Neural crest cell (in vitro differentiated cells): ENCODE data around the gene SLC5A11. TPM values are rescaled to one million over a fixed set of nuclear protein-coding genes. Genes with fewer than 3 reads are reported as not detected.
"Not testable (repeated sequence)": the region's sequence is repeated elsewhere in the genome, so short reads cannot be mapped to it uniquely, and the experiment has no call there.

Source experiments
- DNase-seq: peaks from one replicate; pipeline ENCODE4 v3.0.0; 2021; ENCODE audit warnings: low read depth, mixed read lengths, low spot score
- H3K27ac Mint-ChIP-seq: one replicate; pipeline ENCODE4 v1.8.0; 2021; ENCODE audit warnings: mild to moderate bottlenecking, mixed read lengths; ENCODE audit not compliant: unreplicated experiment
- H3K27me3 Mint-ChIP-seq: 2 replicates; pipeline ENCODE4 v1.8.0; 2021; ENCODE audit warnings: low read depth, mild to moderate bottlenecking, mixed read lengths
- H3K36me3 Mint-ChIP-seq: 2 replicates; pipeline ENCODE4 v1.8.0; 2021; ENCODE audit warnings: low read depth, mild to moderate bottlenecking, mixed read lengths
- H3K4me1 Mint-ChIP-seq: 2 replicates; pipeline ENCODE4 v1.8.0; 2021; ENCODE audit warnings: mixed read lengths
- H3K4me3 Mint-ChIP-seq: one replicate; pipeline ENCODE4 v1.8.0; 2021; ENCODE audit warnings: mild to moderate bottlenecking, mixed read lengths
- H3K9me3 Mint-ChIP-seq: 2 replicates; pipeline ENCODE4 v1.8.0; 2021; ENCODE audit warnings: mixed read lengths
- CTCF ChIP-seq: fragments of 200-600 bp; sonication (generic); conservative IDR thresholded peaks from 2 replicates; pipeline ENCODE4 v1.5.0; 2021; ENCODE audit warnings: antibody characterized with exemption, mild to moderate bottlenecking
- total RNA-seq: library from RNA; stranded (reverse); gene quantifications from 2 replicates; pipeline ENCODE4 v1.2.1, GENCODE V29; 2021

SLC5A11 gene
- total RNA-seq, 1 donor from 2014 or later, result not detected

- Mint-ChIP-seq H3K9me3 (no peaks in the 10 kb centered on the region), H3K27ac (no peak overlapping the region)
These were observed 9.9 kb downstream of the SLC5A11 start for GRCh38 chr16:24855678-24856077.

GRCh38 chr16:24856871-24857270 lies 11.1 kb downstream of the SLC5A11 start:
- H3K27ac Mint-ChIP-seq, H3K4me3 Mint-ChIP-seq, DNase-seq: not testable (repeated sequence)

More at GRCh38 chr16:24855678-24856077, 9.9 kb downstream of the SLC5A11 start:
- Mint-ChIP-seq H3K27me3 (peaks cover 5% of the 10 kb centered on the region), H3K36me3 (no peaks in the 10 kb centered on the region), H3K4me1 (no peaks in the 10 kb centered on the region), H3K4me3 (no peak overlapping the region)
- TF ChIP-seq CTCF, result no peak
- DNase-seq, result no peak

GRCh38 chr16:24858219-24859041 lies 12.7 kb downstream of the SLC5A11 start:
- no peak for TF ChIP-seq CTCF
- no peaks in the 10 kb centered on the region for H3K9me3 Mint-ChIP-seq
- no peaks in the 10 kb centered on the region for H3K4me1 Mint-ChIP-seq
- H3K4me3 Mint-ChIP-seq, result no peak overlapping the region
- no peaks in the 10 kb centered on the region for H3K36me3 Mint-ChIP-seq
- H3K27ac Mint-ChIP-seq, result no peak overlapping the region
- peaks cover 10% of the 10 kb centered on the region for H3K27me3 Mint-ChIP-seq
- peak; percentile 75 for DNase-seq

More at GRCh38 chr16:24856871-24857270, 11.1 kb downstream of the SLC5A11 start:
- H3K9me3 Mint-ChIP-seq, H3K4me1 Mint-ChIP-seq, H3K27me3 Mint-ChIP-seq, H3K36me3 Mint-ChIP-seq: not testable (repeated sequence)

GRCh38 chr16:24861461-24861860 lies 15.7 kb downstream of the SLC5A11 start:
- peaks cover 8% of the 10 kb centered on the region for H3K9me3 Mint-ChIP-seq
- H3K4me3 Mint-ChIP-seq, result no peak overlapping the region
- DNase-seq, result no peak
- H3K36me3 Mint-ChIP-seq, result peaks cover 4% of the 10 kb centered on the region
- peaks cover 17% of the 10 kb centered on the region for H3K27me3 Mint-ChIP-seq
- H3K4me1 Mint-ChIP-seq, result no peaks in the 10 kb centered on the region
- TF ChIP-seq CTCF, result no peak
- no peak overlapping the region for H3K27ac Mint-ChIP-seq

GRCh38 chr16:24863582-24864437 lies 18.0 kb downstream of the SLC5A11 start:
- Mint-ChIP-seq H3K27me3 (peaks cover 20% of the 10 kb centered on the region), H3K4me1 (no peaks in the 10 kb centered on the region), H3K4me3 (no peak overlapping the region), H3K36me3 (peaks cover 4% of the 10 kb centered on the region), H3K9me3 (peaks cover 8% of the 10 kb centered on the region), H3K27ac (no peak overlapping the region)
- no peak for TF ChIP-seq CTCF
- no peak for DNase-seq
